ENCODE data around the gene GTF2H4.
A peak's percentile ranks its signal among the peaks of the same experiment; 100 is the strongest.
"Not testable (repeated sequence)": the region's sequence is repeated elsewhere in the genome, so short reads cannot be mapped to it uniquely, and the experiment has no call there.

The GTF2H4 gene
- total RNA-seq, result 0 to 0.33 (median 0.04) reads per million in 17 experiments

GRCh38 chr6:30907758-30908591, at the start of gene GTF2H4:
Gene GTF2H4 (plus strand): TSS chr6:30908207.
- DNase-seq, result peak; percentile 98 to 100 (median 98)

- DNase-seq, result not testable (repeated sequence)
Observed at GRCh38 chr6:30859726-30860125, 48.3 kb upstream of the GTF2H4 start.

- DNase-seq, result no peak
Observed at GRCh38 chr6:30861257-30862048, 46.6 kb upstream of the GTF2H4 start.

- no peak for DNase-seq
Observed at GRCh38 chr6:30862156-30862875, 45.7 kb upstream of the GTF2H4 start.

DNA sequence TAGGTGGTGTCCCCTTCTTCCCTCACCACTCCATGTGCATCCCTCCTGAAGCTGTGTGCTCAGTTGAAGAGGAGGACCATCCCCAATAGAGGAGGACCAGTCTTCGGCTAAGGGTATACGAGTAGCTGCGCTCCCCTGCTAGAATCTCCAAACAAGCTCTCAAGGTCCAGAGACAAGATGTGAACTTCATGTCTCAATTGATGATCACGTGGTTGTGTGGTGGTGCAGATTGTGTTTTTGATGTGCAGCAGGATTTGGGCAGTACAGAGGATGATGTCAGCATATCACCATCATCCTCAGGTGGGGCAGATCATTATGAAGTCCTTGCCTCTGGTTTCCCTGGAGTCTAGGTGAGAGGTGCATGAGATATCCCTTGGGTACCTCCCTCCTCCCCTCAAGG, 43.7 kb upstream of the GTF2H4 start:
- no peak for DNase-seq

DNA sequence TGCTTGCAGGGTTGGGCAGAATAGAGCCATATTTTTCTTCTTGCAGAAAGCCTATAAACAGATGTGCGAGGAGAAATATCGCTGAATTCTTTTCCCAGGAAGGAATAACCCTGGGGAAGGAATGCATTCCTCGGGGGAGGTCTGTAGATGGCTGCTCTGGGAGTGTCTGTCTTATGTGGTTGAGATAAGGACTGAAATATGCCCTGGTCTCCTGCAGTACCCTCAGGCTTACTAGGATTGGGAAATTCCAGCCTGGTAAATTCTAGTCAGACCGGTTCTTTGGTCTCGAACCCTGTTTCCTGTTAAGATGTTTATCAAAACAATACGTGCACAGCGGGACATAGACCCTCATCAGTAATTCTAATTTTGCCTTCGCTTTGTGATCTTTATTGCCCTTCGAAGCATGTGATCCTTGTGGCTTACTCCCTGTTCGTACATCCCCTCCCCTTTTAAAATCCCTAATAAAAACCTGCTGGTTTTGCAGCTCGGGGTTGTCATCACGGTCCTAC, 38.7 kb upstream of the GTF2H4 start:
- not testable (repeated sequence) for DNase-seq

DNA sequence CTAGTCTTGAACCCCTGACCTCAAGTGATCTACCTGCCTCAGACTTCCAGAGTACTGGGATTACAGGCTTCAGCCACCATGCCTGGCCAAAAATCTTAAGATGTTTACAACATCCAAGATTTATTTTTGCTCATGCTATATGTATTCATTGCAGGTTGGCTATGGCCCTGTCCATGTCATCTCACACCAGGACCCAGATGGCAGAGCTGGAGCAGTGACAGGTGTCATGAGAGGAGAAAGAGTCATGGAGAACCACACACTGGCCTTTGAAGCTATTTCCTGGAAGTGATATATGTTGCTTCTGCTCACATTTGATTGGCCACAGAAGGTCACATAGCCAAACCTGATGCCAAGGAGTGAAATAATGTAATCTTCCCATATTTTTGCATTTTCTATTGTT, 37.5 kb upstream of the GTF2H4 start:
- no peak for DNase-seq

GRCh38 chr6:30871592-30872183, 36.3 kb upstream of the GTF2H4 start:
- DNase-seq, result no peak

DNA sequence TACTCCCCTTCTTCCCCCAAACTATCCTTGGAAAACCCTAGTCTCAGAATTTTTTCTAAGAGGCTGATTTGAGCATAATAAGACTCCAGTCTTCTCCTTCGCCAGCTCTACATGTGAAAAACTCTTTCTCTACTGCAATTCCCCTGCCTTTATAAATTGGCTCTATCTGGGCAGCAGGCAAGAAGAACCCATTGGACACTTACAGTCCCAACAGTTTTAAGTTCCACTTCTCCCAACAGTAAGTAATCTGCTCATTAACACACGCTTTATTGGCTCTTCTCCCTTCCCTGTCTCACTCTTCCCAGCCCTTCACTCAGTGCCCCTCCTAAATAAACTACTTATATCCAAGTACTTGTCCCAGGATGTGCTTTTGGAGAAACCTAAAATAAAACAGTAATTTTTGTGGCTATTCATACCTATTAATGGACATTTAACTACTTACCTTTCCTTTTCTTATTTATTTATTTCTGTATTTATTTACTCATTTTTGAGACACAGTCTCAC, 34.8 kb upstream of the GTF2H4 start:
- no peak for DNase-seq

DNA sequence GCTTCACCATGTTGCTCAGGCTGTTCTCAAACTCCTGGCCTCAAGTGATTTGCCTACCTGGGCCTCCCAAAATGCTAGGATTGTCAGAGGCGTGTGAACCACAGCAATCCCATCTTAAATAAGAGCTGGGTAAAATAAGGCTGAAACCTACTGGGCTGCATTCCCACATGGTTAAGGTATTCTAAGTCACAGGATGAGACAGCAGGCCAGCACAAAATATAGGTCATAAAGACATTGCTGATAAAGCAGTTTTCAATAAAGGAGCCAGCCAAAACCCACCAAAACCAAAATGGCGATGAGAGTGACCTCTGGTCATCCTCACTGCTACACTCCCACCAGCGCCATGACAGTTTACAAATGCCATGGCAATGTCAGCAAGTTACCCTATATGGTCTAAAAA, 34.2 kb upstream of the GTF2H4 start:
- DNase-seq, result not testable (repeated sequence)

DNA sequence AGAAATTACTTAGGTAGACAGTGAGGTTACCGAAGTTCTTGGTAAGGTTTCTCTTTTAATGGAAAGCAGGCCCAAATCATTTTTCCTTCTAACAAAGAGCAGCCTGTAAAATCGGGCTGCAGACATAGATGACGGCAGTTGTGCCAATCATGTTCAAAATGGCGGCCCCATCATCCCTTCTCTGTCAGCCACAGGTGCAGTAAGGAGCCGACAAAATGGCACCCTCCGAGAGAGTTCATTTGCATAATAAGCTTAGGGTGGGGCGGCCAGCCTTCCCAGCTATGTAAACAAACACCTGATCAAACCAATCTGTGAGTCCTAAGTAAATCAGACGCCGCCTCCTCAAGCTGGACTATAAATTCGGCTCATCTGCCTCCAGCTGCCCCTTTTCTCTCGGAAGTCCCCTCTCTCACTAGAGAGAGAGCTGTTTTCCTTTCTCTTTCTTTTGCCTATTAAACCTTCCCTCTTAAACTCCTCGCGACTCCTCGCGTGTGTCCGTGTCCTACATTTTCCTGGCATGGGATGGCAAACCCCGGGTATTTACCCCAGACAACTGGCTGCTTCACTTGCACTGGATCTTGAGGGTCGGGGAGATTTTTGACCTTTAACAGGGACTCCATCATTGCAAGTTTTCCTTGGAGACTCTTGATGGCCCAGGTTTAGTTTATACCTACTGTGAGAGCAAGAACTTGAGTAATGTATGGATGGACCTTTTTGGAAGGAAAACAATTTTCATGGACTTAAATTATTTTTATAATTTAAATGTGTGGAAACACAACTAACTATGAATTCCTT, 32.6 kb upstream of the GTF2H4 start:
- DNase-seq, result no peak

- DNase-seq, result peak in 1 of 4 experiments; percentile 13
Observed at GRCh38 chr6:30876039-30876730, 31.8 kb upstream of the GTF2H4 start.

DNA sequence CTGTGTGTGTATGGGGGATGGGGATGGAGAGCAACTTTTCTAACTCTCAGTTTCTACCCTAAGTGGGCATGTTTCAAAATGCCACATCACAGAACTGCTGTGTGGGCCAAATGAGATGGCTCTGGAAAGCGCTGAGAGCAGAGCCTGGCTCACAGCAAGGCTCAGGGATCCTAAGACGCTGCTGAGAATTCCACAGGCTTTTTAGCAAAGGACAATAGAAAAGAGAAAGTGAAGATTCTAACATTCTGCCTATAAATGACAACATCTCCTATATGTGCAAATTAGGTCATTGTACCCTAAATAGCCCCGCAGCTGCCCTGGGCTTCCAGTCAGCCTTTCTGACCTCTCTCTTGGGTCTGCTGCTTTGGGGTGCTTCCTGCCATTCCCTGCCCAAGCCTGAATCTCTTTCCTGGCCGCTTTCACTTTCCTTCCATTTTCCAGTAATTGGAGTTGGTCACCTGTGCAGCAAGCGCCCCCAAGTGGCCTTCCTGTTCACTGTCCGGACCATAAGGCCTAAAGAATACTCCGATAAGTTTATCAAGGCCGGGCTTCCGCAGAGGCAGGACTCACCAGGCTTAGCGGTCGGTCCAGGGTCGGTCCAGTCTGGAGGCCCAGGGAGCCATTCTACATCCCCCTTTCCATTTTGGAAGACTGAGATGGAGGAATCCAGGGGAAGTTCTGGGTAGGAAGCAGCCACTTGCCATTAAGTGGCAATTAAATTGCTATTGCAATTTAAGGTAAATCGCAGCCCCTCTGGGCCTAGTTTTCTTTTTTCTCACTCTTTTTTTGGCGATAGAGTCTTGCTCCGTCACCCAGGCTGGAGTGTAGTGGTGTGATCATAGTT, 30.4 kb upstream of the GTF2H4 start:
- peak; percentile 87 to 93 (median 90) for DNase-seq

- DNase-seq, result no peak
Observed at GRCh38 chr6:30879684-30880427, 28.2 kb upstream of the GTF2H4 start.

DNA sequence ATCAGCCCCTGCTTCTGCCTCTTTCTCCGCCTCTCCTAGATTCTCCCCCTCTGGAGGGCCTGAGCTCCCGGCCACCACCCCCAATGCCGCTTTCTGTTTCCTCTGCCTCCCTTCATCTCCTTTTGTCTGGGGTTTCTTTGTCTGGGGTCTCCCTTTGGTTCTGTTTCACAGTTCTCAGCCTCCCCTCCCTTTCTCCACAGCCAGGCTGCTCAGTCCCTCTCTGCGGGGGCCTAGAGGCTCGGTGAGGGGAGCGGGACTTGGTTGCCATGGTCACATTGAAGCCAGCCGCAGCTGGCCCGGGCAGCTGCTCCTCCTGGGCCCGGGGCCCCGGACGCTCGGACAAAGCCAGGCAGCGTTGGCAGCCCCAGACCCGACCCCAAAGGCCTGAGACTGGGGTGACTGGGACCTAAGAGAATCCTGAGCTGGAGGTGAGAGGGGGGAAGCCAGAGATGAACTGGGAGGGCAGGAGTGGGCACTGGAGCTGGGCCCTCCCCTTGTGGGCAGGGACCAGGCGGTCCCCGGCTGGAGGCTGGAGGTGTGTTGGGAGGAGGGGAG, 27.2 kb upstream of the GTF2H4 start:
- no peak for DNase-seq

GRCh38 chr6:30881392-30882203, 26.4 kb upstream of the GTF2H4 start:
- no peak for DNase-seq

DNA sequence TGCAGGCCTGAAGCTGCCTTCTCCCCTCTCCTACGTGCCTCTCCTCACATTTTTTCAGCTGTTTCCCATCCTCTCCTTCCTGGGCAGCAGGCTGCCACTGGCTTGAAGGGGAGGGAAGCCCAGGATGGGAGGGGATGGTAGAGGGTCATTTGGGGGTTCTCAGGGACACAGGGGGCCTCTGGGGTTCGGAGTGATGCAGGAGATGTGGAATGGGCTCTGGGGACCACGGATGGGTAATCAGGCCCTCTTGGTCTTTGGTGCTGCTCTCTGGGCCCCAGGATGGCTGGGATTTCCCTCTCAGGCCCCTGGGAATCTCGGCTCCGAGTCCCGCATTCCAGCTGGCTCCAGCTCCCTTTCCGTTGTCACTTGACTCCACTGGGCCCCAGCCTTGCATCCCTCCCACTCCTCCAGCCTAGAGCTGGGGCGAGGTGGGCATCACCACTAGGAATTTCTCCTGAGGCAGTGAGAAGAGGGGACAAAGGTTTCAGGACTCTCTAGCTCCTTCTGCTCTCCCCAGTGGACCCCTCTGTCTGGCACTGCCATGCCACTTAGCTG, 25.7 kb upstream of the GTF2H4 start:
- no peak for DNase-seq

Data from suppressor macrophage (primary cell).